Measurements from ENCODE around the gene RHCG. TPM values are rescaled to one million over a fixed set of nuclear protein-coding genes. Genes with fewer than 3 reads are reported as not detected.
A peak's percentile ranks its signal among the peaks of the same experiment; 100 is the strongest.

Gene RHCG
- total RNA-seq, 1 donor: not detected

GRCh38 chr15:89483079-89483478 is 13.3 kb downstream of the RHCG start:
- TF ChIP-seq CTCF (IDR thresholded peaks at IDR 0.05; ENCODE audit: extremely low read depth, low read depth, low read length): no peak
- H3K27ac ChIP-seq (ENCODE audit: low read depth, low read length): no peak overlapping the region
- H3K36me3 ChIP-seq (ENCODE audit: insufficient read depth, low read length): no peaks in the 10 kb centered on the region
- H3K27me3 ChIP-seq (ENCODE audit: insufficient read depth, low read length): peaks cover 40% of the 10 kb centered on the region
- H3K9me3 ChIP-seq (ENCODE audit: low read depth, low read length): no peaks in the 10 kb centered on the region
- no peaks in the 10 kb centered on the region for H3K79me2 ChIP-seq (ENCODE audit: insufficient read depth, low read length)
- H4K20me1 ChIP-seq (ENCODE audit: insufficient read depth, low read length): no peaks in the 10 kb centered on the region
- no peak for DNase-seq (ENCODE audit: insufficient read length, low spot score, missing footprints)
- H3K4me1 ChIP-seq (ENCODE audit: insufficient read depth, low read length): no peaks in the 10 kb centered on the region
- no peak overlapping the region for H3K4me3 ChIP-seq (ENCODE audit: insufficient read depth, low read length)
- H2AFZ ChIP-seq (ENCODE audit: low read length): no peak overlapping the region
- no peak overlapping the region for H3K4me2 ChIP-seq (ENCODE audit: insufficient read depth, low read length)

- H4K20me1 ChIP-seq (ENCODE audit: insufficient read depth, low read length): no peaks in the 10 kb centered on the region
- no peaks in the 10 kb centered on the region for H3K79me2 ChIP-seq (ENCODE audit: insufficient read depth, low read length)
- no peak overlapping the region for H3K4me2 ChIP-seq (ENCODE audit: insufficient read depth, low read length)
- no peak overlapping the region for H2AFZ ChIP-seq (ENCODE audit: low read length)
- H3K4me3 ChIP-seq (ENCODE audit: insufficient read depth, low read length): no peak overlapping the region
- no peaks in the 10 kb centered on the region for H3K4me1 ChIP-seq (ENCODE audit: insufficient read depth, low read length)
- no peaks in the 10 kb centered on the region for H3K36me3 ChIP-seq (ENCODE audit: insufficient read depth, low read length)
- H3K27me3 ChIP-seq (ENCODE audit: insufficient read depth, low read length): peaks cover 37% of the 10 kb centered on the region
- H3K9me3 ChIP-seq (ENCODE audit: low read depth, low read length): no peaks in the 10 kb centered on the region
- no peak for TF ChIP-seq CTCF (IDR thresholded peaks at IDR 0.05; ENCODE audit: extremely low read depth, low read depth, low read length)
- peak; percentile 86 for DNase-seq (ENCODE audit: insufficient read length, low spot score, missing footprints)
- H3K27ac ChIP-seq (ENCODE audit: low read depth, low read length): no peak overlapping the region
These were observed 14.2 kb downstream of the RHCG start for GRCh38 chr15:89482139-89482538.

- Histone ChIP-seq H3K27ac (ENCODE audit: low read depth, low read length) (no peak overlapping the region), H3K4me3 (ENCODE audit: insufficient read depth, low read length) (no peak overlapping the region), H3K4me1 (ENCODE audit: insufficient read depth, low read length) (no peaks in the 10 kb centered on the region), H3K36me3 (ENCODE audit: insufficient read depth, low read length) (no peaks in the 10 kb centered on the region), H3K79me2 (ENCODE audit: insufficient read depth, low read length) (no peaks in the 10 kb centered on the region), H3K9me3 (ENCODE audit: low read depth, low read length) (no peaks in the 10 kb centered on the region), H4K20me1 (ENCODE audit: insufficient read depth, low read length) (no peaks in the 10 kb centered on the region), H2AFZ (ENCODE audit: low read length) (no peak overlapping the region), H3K4me2 (ENCODE audit: insufficient read depth, low read length) (no peak overlapping the region), H3K27me3 (ENCODE audit: insufficient read depth, low read length) (peaks cover 37% of the 10 kb centered on the region)
- no peak for DNase-seq (ENCODE audit: insufficient read length, low spot score, missing footprints)
- no peak for TF ChIP-seq CTCF (IDR thresholded peaks at IDR 0.05; ENCODE audit: extremely low read depth, low read depth, low read length)
These were observed 15.9 kb downstream of the RHCG start for GRCh38 chr15:89480505-89480904.

- Histone ChIP-seq H3K4me3 (ENCODE audit: insufficient read depth, low read length) (no peak overlapping the region), H3K36me3 (ENCODE audit: insufficient read depth, low read length) (no peaks in the 10 kb centered on the region), H3K27me3 (ENCODE audit: insufficient read depth, low read length) (peaks cover 39% of the 10 kb centered on the region), H3K4me2 (ENCODE audit: insufficient read depth, low read length) (no peak overlapping the region), H2AFZ (ENCODE audit: low read length) (no peak overlapping the region), H3K4me1 (ENCODE audit: insufficient read depth, low read length) (no peaks in the 10 kb centered on the region), H3K27ac (ENCODE audit: low read depth, low read length) (no peak overlapping the region), H3K9me3 (ENCODE audit: low read depth, low read length) (no peaks in the 10 kb centered on the region), H3K79me2 (ENCODE audit: insufficient read depth, low read length) (no peaks in the 10 kb centered on the region), H4K20me1 (ENCODE audit: insufficient read depth, low read length) (no peaks in the 10 kb centered on the region)
- TF ChIP-seq CTCF (IDR thresholded peaks at IDR 0.05; ENCODE audit: extremely low read depth, low read depth, low read length): no peak
- DNase-seq (ENCODE audit: insufficient read length, low spot score, missing footprints): no peak
These were observed 17.2 kb downstream of the RHCG start for GRCh38 chr15:89479173-89479572.

All from osteoblast (primary cell).